ENCODE data around the gene TLE1. TPM values are rescaled to one million over a fixed set of nuclear protein-coding genes. Genes with fewer than 3 reads are reported as not detected.

Gene TLE1
- total and polyA plus RNA-seq, 12 donors, result 33.3 to 76.9 (median 49.8) TPM

DNA sequence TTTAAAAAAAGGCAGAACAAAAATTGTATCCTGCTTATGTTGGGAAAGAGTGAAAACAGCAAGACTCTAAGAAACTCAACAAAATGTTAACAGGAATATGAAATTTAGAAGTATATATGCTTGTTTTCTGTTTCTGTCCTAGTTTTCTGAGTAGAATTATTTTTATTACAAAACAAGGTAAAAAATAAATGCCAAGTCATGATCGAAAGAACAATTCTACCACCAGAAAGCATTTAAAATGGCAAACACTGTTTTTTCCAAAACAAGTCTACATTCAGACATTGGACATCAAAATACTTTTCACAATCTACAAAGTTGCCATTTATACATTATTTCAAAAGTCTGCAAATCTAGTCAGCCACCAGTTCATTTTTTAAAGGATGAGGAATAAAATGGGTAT, 102.6 kb downstream of the TLE1 start:
- TF ChIP-seq CTCF (IDR thresholded peaks at IDR 0.05) (no peak), POLR2A (IDR thresholded peaks at IDR 0.05) (no peak)
- H3K27ac ChIP-seq, result no peak overlapping the region
- 79 to 85% (median 80%) methylated on average over 1 of the region's 1 CpG for WGBS, 4 donors
- peaks cover 11 to 18% of the 10 kb centered on the region in 2 donors for H3K4me1 ChIP-seq (replicated peaks in 1 of 2)
- DNase-seq, result no peak
- intact Hi-C loops (cut with DNase I), result no loop called here
- no peaks in the 10 kb centered on the region for H3K27me3 ChIP-seq
- no peaks in the 10 kb centered on the region for H3K9me3 ChIP-seq (replicated peaks in 1 of 3)
- no peak overlapping the region for H3K4me3 ChIP-seq
- peaks cover 0 to 13% of the 10 kb centered on the region in 2 donors for H3K36me3 ChIP-seq (replicated peaks in 1 of 2)

GRCh38 chr9:81585191-81585763, 104.1 kb downstream of the TLE1 start:
- peaks cover 11 to 18% of the 10 kb centered on the region in 2 donors for H3K4me1 ChIP-seq (replicated peaks in 1 of 2)
- no peak for DNase-seq
- intact Hi-C loops (cut with DNase I), result no loop called here

DNA sequence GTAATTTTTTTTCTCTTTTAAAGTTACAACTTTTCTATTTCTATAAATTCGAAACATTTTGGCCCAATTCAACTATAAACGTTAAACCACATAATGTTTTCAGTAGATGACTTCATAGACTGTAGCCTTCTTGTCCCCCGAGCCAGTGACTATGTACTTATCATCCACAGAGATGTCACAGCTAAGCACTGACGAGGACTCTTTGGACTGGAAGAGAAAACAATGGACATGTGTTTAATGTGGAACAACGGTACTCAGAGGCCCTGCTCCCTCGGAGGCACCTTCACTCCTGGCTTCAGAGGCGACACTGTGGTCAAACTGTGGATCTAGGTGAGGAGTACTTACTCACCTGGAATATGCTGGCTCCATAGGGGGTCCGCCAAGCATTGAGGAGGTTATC, 105.2 kb downstream of the TLE1 start:
- Histone ChIP-seq H3K27me3 (no peaks in the 10 kb centered on the region), H3K36me3 (replicated peaks in 1 of 2) (no peaks in the 10 kb centered on the region), H3K27ac (no peak overlapping the region), H3K9me3 (replicated peaks in 1 of 3) (no peaks in the 10 kb centered on the region), H3K4me1 (replicated peaks in 1 of 2) (peaks cover 11 to 18% of the 10 kb centered on the region in 2 donors), H3K4me3 (no peak overlapping the region)
- TF ChIP-seq CTCF (IDR thresholded peaks at IDR 0.05) (no peak), POLR2A (IDR thresholded peaks at IDR 0.05) (no peak)
- intact Hi-C loops (cut with DNase I), result no loop called here
- 95 to 97% (median 96%) methylated on average over 8 of the region's 8 CpGs for WGBS, 4 donors
- DNase-seq, result no peak

More at GRCh38 chr9:81585191-81585763, 104.1 kb downstream of the TLE1 start:
- Histone ChIP-seq H3K27ac (no peak overlapping the region), H3K4me3 (no peak overlapping the region), H3K27me3 (no peaks in the 10 kb centered on the region), H3K9me3 (replicated peaks in 1 of 3) (no peaks in the 10 kb centered on the region), H3K36me3 (replicated peaks in 1 of 2) (peaks cover 0 to 8% of the 10 kb centered on the region in 2 donors)
- 81 to 85% (median 83%) methylated on average over 11 of the region's 11 CpGs for WGBS, 4 donors
- TF ChIP-seq CTCF (IDR thresholded peaks at IDR 0.05) (no peak), POLR2A (IDR thresholded peaks at IDR 0.05) (no peak)

GRCh38 chr9:81581986-81582385, 107.4 kb downstream of the TLE1 start:
- 73 to 85% (median 76%) methylated on average over 3 of the region's 3 CpGs for WGBS, 4 donors
- no peak for DNase-seq
- intact Hi-C loops (cut with DNase I), result no loop called here
- Histone ChIP-seq H3K4me1 (replicated peaks in 1 of 2) (peaks cover 0 to 6% of the 10 kb centered on the region in 2 donors), H3K36me3 (replicated peaks in 1 of 2) (no peaks in the 10 kb centered on the region), H3K9me3 (replicated peaks in 1 of 3) (no peaks in the 10 kb centered on the region), H3K27ac (peak overlapping the region in 1 of 5 donors; percentile 28), H3K27me3 (no peaks in the 10 kb centered on the region), H3K4me3 (no peak overlapping the region)
- TF ChIP-seq POLR2A (IDR thresholded peaks at IDR 0.05) (no peak), CTCF (IDR thresholded peaks at IDR 0.05) (no peak)

Measured in adrenal gland (tissue), 12 donors.